ENCODE results near the gene COL23A1.

Gene COL23A1

GRCh38 chr5:178360222-178360925 lies 229.8 kb downstream of the COL23A1 start:
- DNase-seq (ENCODE audit: low read depth) = no peak

- no peak for DNase-seq (ENCODE audit: low read depth)
Observed at GRCh38 chr5:178359738-178360137, 230.5 kb downstream of the COL23A1 start.

GRCh38 chr5:178357678-178358077 lies 232.5 kb downstream of the COL23A1 start:
- DNase-seq (ENCODE audit: low read depth) = no peak

- no peak for DNase-seq (ENCODE audit: low read depth)
Observed at GRCh38 chr5:178357121-178357521, 233.1 kb downstream of the COL23A1 start.

- DNase-seq (ENCODE audit: low read depth) = no peak
Observed at GRCh38 chr5:178356431-178356872, 233.7 kb downstream of the COL23A1 start.

GRCh38 chr5:178355671-178356070 lies 234.5 kb downstream of the COL23A1 start:
- DNase-seq (ENCODE audit: low read depth) = no peak

- DNase-seq (ENCODE audit: low read depth) = no peak
Observed at GRCh38 chr5:178353461-178353860, 236.7 kb downstream of the COL23A1 start.

- DNase-seq (ENCODE audit: low read depth) = no peak
Observed at GRCh38 chr5:178352035-178352349, 238.2 kb downstream of the COL23A1 start.

- no peak for DNase-seq (ENCODE audit: low read depth)
Observed at GRCh38 chr5:178351221-178352034, 238.8 kb downstream of the COL23A1 start.

- no peak for DNase-seq (ENCODE audit: low read depth)
Observed at GRCh38 chr5:178350361-178351220, 239.6 kb downstream of the COL23A1 start.

- no peak for DNase-seq (ENCODE audit: low read depth)
Observed at GRCh38 chr5:178349625-178350353, 240.4 kb downstream of the COL23A1 start.

- DNase-seq (ENCODE audit: low read depth) = no peak
Observed at GRCh38 chr5:178349075-178349511, 241.1 kb downstream of the COL23A1 start.

- DNase-seq (ENCODE audit: low read depth) = no peak
Observed at GRCh38 chr5:178348356-178349074, 241.7 kb downstream of the COL23A1 start.

- no peak for DNase-seq (ENCODE audit: low read depth)
Observed at GRCh38 chr5:178347956-178348355, 242.2 kb downstream of the COL23A1 start.

GRCh38 chr5:178346607-178347334 lies 243.4 kb downstream of the COL23A1 start:
- no peak for DNase-seq (ENCODE audit: low read depth)

- DNase-seq (ENCODE audit: low read depth) = no peak
Observed at GRCh38 chr5:178343306-178343705, 246.9 kb downstream of the COL23A1 start.

GRCh38 chr5:178341851-178342140 lies 248.4 kb downstream of the COL23A1 start:
- DNase-seq (ENCODE audit: low read depth) = no peak

- DNase-seq (ENCODE audit: low read depth) = no peak
Observed at GRCh38 chr5:178341091-178341850, 248.9 kb downstream of the COL23A1 start.

- no peak for DNase-seq (ENCODE audit: low read depth)
Observed at GRCh38 chr5:178340637-178341036, 249.6 kb downstream of the COL23A1 start.

GRCh38 chr5:178340187-178340586 lies 250.0 kb downstream of the COL23A1 start:
- DNase-seq (ENCODE audit: low read depth) = no peak

Measured in iris pigment epithelial cell (primary cell).